Measurements from ENCODE around the gene ATP5MK.

DNA sequence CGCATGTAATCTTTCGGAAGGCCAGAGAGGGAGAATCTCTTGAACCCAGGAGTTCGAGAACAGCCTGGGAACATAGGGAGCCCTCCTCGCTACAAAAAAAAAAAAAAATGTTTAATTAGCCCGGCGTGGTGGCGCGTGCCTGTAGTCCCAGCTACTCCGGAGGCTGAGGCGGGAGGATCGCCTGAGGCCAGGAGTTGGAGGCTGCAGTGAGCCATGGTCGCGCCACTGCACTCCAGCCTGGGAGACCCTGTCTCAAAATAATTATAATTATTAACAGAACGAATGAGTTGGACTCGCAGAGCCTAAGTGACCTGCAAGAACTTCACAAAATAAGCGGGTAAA, 46.1 kb downstream of the ATP5MK start:
- TF ChIP-seq, protein P1, sequence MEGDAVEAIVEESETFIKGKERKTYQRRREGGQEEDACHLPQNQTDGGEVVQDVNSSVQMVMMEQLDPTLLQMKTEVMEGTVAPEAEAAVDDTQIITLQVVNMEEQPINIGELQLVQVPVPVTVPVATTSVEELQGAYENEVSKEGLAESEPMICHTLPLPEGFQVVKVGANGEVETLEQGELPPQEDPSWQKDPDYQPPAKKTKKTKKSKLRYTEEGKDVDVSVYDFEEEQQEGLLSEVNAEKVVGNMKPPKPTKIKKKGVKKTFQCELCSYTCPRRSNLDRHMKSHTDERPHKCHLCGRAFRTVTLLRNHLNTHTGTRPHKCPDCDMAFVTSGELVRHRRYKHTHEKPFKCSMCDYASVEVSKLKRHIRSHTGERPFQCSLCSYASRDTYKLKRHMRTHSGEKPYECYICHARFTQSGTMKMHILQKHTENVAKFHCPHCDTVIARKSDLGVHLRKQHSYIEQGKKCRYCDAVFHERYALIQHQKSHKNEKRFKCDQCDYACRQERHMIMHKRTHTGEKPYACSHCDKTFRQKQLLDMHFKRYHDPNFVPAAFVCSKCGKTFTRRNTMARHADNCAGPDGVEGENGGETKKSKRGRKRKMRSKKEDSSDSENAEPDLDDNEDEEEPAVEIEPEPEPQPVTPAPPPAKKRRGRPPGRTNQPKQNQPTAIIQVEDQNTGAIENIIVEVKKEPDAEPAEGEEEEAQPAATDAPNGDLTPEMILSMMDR (IDR thresholded peaks at IDR 0.05; ENCODE audit: borderline replicate concordance, extremely low read depth, low read length, poor library complexity, severe bottlenecking), result no peak
- no peak for TF ChIP-seq EZH2 (IDR thresholded peaks at IDR 0.05; ENCODE audit: borderline replicate concordance, low read depth, low read length, severe bottlenecking)

All from DND-41 (cell line).